Ishikawa (cell line): Measurements from ENCODE around the gene NNAT.

Experiments used
- CEBPB ChIP-seq: IDR thresholded peaks from 2 replicates; pipeline ENCODE4 v1.6.1; 2012
- MAX ChIP-seq: IDR thresholded peaks from 2 replicates; pipeline ENCODE4 v1.6.1; 2012
- NFIC ChIP-seq: IDR thresholded peaks from 2 replicates; pipeline ENCODE4 v1.6.1; 2012
- RAD21 ChIP-seq: IDR thresholded peaks from 2 replicates; pipeline ENCODE4 v1.6.1; 2012; ENCODE audit warnings: low read depth
- TAF1 ChIP-seq: IDR thresholded peaks from 2 replicates; pipeline ENCODE4 v1.6.1; 2012; ENCODE audit warnings: low read depth, mild to moderate bottlenecking

- TF ChIP-seq TAF1 (no peak), NFIC (no peak), RAD21 (no peak), MAX (no peak), CEBPB (no peak)
These were observed 17.7 kb upstream of the NNAT start for GRCh38 chr20:37503256-37503927.
